ENCODE measurements around the gene FOXN1. TPM values are rescaled to one million over a fixed set of nuclear protein-coding genes. Genes with fewer than 3 reads are reported as not detected.
"Not testable (repeated sequence)": the region's sequence is repeated elsewhere in the genome, so short reads cannot be mapped to it uniquely, and the experiment has no call there.

The FOXN1 gene
- polyA plus RNA-seq (2013, experiment 1 of 2), result not detected
- polyA plus RNA-seq (2013, experiment 2 of 2), result not detected

DNA sequence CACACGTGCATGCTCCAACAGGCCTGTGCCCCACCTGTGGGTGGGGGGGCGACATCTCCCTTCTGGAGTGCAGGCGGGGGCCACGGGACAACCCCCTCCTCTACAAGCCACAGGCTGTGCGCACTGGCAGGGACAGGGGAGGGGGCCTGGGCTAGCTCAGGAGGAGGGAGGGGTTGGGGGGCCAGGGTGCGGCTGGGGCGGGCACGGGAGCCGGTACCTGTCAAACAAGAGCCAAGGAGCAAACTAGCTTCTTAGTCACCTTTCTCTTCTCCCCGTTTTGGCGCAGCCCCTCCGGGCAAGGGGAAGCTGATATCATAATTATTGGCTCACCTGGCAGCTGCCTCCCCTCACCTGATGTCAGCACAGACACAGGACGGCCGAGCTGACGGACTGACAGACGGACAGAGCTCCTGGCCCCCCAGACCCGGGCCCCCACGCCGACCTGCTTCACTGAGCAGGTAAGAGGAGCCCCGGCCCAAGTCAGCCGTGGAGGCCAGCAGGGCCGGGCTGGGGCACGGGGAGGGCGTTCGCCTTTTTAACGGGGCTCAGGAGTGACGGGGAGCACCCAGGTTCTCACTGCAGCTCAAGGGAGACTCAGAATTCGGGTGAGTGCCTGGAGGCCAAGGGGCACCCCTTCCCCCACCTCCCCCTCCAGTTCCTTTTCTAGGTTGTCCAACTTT is at the start of gene FOXN1:
Gene FOXN1, plus strand, starts transcription at position 363 of the 680 bp plus-strand sequence. CDS start 17,622 bp downstream, outside the sequence.
- DNase-seq, result no peak
- Histone ChIP-seq H3K79me2 (ENCODE audit: control insufficient read depth, insufficient read depth, low read length) (no peaks in the 10 kb centered on the region), H3K4ac (ENCODE audit: low read depth, low read length) (no peak within 1 kb of the TSS), H2BK5ac (ENCODE audit: low read length) (no peak within 1 kb of the TSS), H3K56ac (ENCODE audit: low read length) (no peak within 1 kb of the TSS), H3K23ac (ENCODE audit: low read length) (no peak within 1 kb of the TSS), H2AK5ac (ENCODE audit: low read length) (no peak within 1 kb of the TSS), H3K36me3 (ENCODE audit: control insufficient read depth, insufficient read depth, low read length) (no peaks in the 10 kb centered on the region), H2BK15ac (replicated peaks; ENCODE audit: low read depth) (no peak within 1 kb of the TSS), H3K79me1 (ENCODE audit: low read length) (no peaks in the 10 kb centered on the region), H4K8ac (ENCODE audit: low read depth, low read length) (no peak within 1 kb of the TSS), H3K27ac (ENCODE audit: low read depth, low read length) (no peak within 1 kb of the TSS), H3K4me1 (ENCODE audit: control insufficient read depth, low read depth, low read length) (no peaks in the 10 kb centered on the region), H2BK120ac (ENCODE audit: low read depth, low read length) (no peak within 1 kb of the TSS), H3K18ac (ENCODE audit: low read length) (no peak within 1 kb of the TSS), H3K4me2 (ENCODE audit: low read length) (no peak within 1 kb of the TSS), H3K4me3 (ENCODE audit: low read length) (no peak within 1 kb of the TSS), H4K5ac (ENCODE audit: low read length) (no peak within 1 kb of the TSS), H3K9ac (ENCODE audit: low read length) (no peak within 1 kb of the TSS), H3K27me3 (ENCODE audit: insufficient read depth, low read length, poor library complexity) (no peaks in the 10 kb centered on the region)
- no CpG with 5 or more reads among the region's 28 CpGs for WGBS (ENCODE audit: extremely low coverage, insufficient coverage, low lambda C conversion rate)

DNA sequence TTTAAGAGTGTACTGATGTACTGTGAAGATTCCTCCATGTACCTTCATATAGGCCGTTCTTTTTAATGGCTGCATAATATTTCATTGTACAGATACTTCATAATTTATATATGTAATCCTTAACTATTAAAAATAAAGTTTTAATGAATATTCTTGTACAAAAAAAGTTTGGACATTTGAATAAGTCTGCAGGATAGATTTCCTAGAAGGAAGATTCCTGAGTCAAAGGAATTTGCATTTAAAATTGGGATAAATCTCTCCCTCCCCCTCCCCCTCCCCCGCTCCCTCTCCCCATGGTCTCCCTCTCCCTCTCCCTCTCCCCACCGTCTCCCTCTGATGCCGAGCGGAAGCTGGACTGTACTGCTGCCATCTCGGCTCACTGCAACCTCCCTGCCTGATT is 48.3 kb upstream of the FOXN1 start:
- H3K27ac ChIP-seq (ENCODE audit: low read depth, low read length), result no peak overlapping the region
- H3K27me3 ChIP-seq (ENCODE audit: insufficient read depth, low read length, poor library complexity), result no peaks in the 10 kb centered on the region
- no peak for DNase-seq
- H3K56ac ChIP-seq (ENCODE audit: low read length), result no peak overlapping the region
- H3K79me2 ChIP-seq (ENCODE audit: control insufficient read depth, insufficient read depth, low read length), result no peaks in the 10 kb centered on the region
- H4K5ac ChIP-seq (ENCODE audit: low read length), result no peak overlapping the region
- no peak overlapping the region for H3K18ac ChIP-seq (ENCODE audit: low read length)
- no peaks in the 10 kb centered on the region for H3K4me1 ChIP-seq (ENCODE audit: control insufficient read depth, low read depth, low read length)
- H3K23ac ChIP-seq (ENCODE audit: low read length), result no peak overlapping the region
- no peak overlapping the region for H3K9ac ChIP-seq (ENCODE audit: low read length)
- no peak overlapping the region for H2BK5ac ChIP-seq (ENCODE audit: low read length)
- no peak overlapping the region for H3K4me3 ChIP-seq (ENCODE audit: low read length)
- H4K8ac ChIP-seq (ENCODE audit: low read depth, low read length), result no peak overlapping the region
- H2BK15ac ChIP-seq (replicated peaks; ENCODE audit: low read depth), result no peak overlapping the region
- H3K4me2 ChIP-seq (ENCODE audit: low read length), result no peak overlapping the region
- H2BK120ac ChIP-seq (ENCODE audit: low read depth, low read length), result no peak overlapping the region
- H3K4ac ChIP-seq (ENCODE audit: low read depth, low read length), result no peak overlapping the region
- H2AK5ac ChIP-seq (ENCODE audit: low read length), result no peak overlapping the region
- no CpG with 5 or more reads among the region's 6 CpGs for WGBS (ENCODE audit: extremely low coverage, insufficient coverage, low lambda C conversion rate)
- no peaks in the 10 kb centered on the region for H3K79me1 ChIP-seq (ENCODE audit: low read length)
- no peaks in the 10 kb centered on the region for H3K36me3 ChIP-seq (ENCODE audit: control insufficient read depth, insufficient read depth, low read length)

DNA sequence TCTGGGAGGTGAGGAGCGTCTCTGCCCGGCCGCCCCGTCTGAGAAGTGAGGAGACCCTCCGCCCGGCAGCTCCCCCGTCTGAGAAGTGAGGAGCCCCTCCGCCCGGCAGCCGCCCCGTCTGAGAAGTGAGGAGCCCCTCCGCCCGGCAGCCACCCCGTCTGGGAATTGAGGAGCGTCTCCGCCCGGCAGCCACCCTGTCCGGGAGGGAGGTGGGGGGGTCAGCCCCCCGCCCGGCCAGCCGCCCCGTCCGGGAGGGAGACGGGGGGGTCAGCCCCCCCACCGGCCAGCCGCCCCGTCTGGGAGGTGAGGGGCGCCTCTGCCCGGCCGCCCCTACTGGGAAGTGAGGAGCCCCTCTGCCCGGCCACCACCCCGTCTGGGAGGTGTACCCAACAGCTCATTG is 47.3 kb upstream of the FOXN1 start:
- H3K23ac ChIP-seq (ENCODE audit: low read length); H3K4me2 ChIP-seq (ENCODE audit: low read length); H3K27ac ChIP-seq (ENCODE audit: low read depth, low read length); H3K36me3 ChIP-seq (ENCODE audit: control insufficient read depth, insufficient read depth, low read length); H3K9ac ChIP-seq (ENCODE audit: low read length); H3K4me1 ChIP-seq (ENCODE audit: control insufficient read depth, low read depth, low read length); H2AK5ac ChIP-seq (ENCODE audit: low read length); H4K8ac ChIP-seq (ENCODE audit: low read depth, low read length); H3K56ac ChIP-seq (ENCODE audit: low read length); H4K5ac ChIP-seq (ENCODE audit: low read length); DNase-seq; H2BK120ac ChIP-seq (ENCODE audit: low read depth, low read length); H3K18ac ChIP-seq (ENCODE audit: low read length); H2BK15ac ChIP-seq (replicated peaks; ENCODE audit: low read depth); H3K4me3 ChIP-seq (ENCODE audit: low read length); H2BK5ac ChIP-seq (ENCODE audit: low read length); H3K4ac ChIP-seq (ENCODE audit: low read depth, low read length); H3K27me3 ChIP-seq (ENCODE audit: insufficient read depth, low read length, poor library complexity); H3K79me1 ChIP-seq (ENCODE audit: low read length); H3K79me2 ChIP-seq (ENCODE audit: control insufficient read depth, insufficient read depth, low read length): not testable (repeated sequence)
- no CpG with 5 or more reads among the region's 32 CpGs for WGBS (ENCODE audit: extremely low coverage, insufficient coverage, low lambda C conversion rate)

- Histone ChIP-seq H2BK5ac (ENCODE audit: low read length) (no peak overlapping the region), H3K27ac (ENCODE audit: low read depth, low read length) (no peak overlapping the region), H3K79me1 (ENCODE audit: low read length) (no peaks in the 10 kb centered on the region), H3K27me3 (ENCODE audit: insufficient read depth, low read length, poor library complexity) (no peaks in the 10 kb centered on the region), H3K4me3 (ENCODE audit: low read length) (no peak overlapping the region), H2AK5ac (ENCODE audit: low read length) (no peak overlapping the region), H3K18ac (ENCODE audit: low read length) (no peak overlapping the region), H3K56ac (ENCODE audit: low read length) (no peak overlapping the region), H3K4ac (ENCODE audit: low read depth, low read length) (no peak overlapping the region), H3K23ac (ENCODE audit: low read length) (no peak overlapping the region), H4K8ac (ENCODE audit: low read depth, low read length) (no peak overlapping the region), H3K4me2 (ENCODE audit: low read length) (no peak overlapping the region), H3K4me1 (ENCODE audit: control insufficient read depth, low read depth, low read length) (no peaks in the 10 kb centered on the region), H3K9ac (ENCODE audit: low read length) (no peak overlapping the region), H4K5ac (ENCODE audit: low read length) (no peak overlapping the region), H3K36me3 (ENCODE audit: control insufficient read depth, insufficient read depth, low read length) (no peaks in the 10 kb centered on the region), H2BK120ac (ENCODE audit: low read depth, low read length) (no peak overlapping the region), H2BK15ac (replicated peaks; ENCODE audit: low read depth) (no peak overlapping the region), H3K79me2 (ENCODE audit: control insufficient read depth, insufficient read depth, low read length) (no peaks in the 10 kb centered on the region)
- DNase-seq, result no peak
- no CpG with 5 or more reads among the region's 10 CpGs for WGBS (ENCODE audit: extremely low coverage, insufficient coverage, low lambda C conversion rate)
Measured at GRCh38 chr17:28460901-28461300, 45.2 kb upstream of the FOXN1 start.

- Histone ChIP-seq H3K4ac (ENCODE audit: low read depth, low read length) (no peak overlapping the region), H3K4me2 (ENCODE audit: low read length) (no peak overlapping the region), H3K4me1 (ENCODE audit: control insufficient read depth, low read depth, low read length) (no peaks in the 10 kb centered on the region), H2BK120ac (ENCODE audit: low read depth, low read length) (no peak overlapping the region), H3K23ac (ENCODE audit: low read length) (no peak overlapping the region), H2BK15ac (replicated peaks; ENCODE audit: low read depth) (no peak overlapping the region), H3K79me2 (ENCODE audit: control insufficient read depth, insufficient read depth, low read length) (no peaks in the 10 kb centered on the region), H4K5ac (ENCODE audit: low read length) (no peak overlapping the region), H4K8ac (ENCODE audit: low read depth, low read length) (no peak overlapping the region), H3K18ac (ENCODE audit: low read length) (no peak overlapping the region), H3K4me3 (ENCODE audit: low read length) (no peak overlapping the region), H2AK5ac (ENCODE audit: low read length) (no peak overlapping the region), H2BK5ac (ENCODE audit: low read length) (no peak overlapping the region), H3K79me1 (ENCODE audit: low read length) (no peaks in the 10 kb centered on the region), H3K56ac (ENCODE audit: low read length) (no peak overlapping the region), H3K36me3 (ENCODE audit: control insufficient read depth, insufficient read depth, low read length) (no peaks in the 10 kb centered on the region), H3K9ac (ENCODE audit: low read length) (no peak overlapping the region), H3K27me3 (ENCODE audit: insufficient read depth, low read length, poor library complexity) (no peaks in the 10 kb centered on the region), H3K27ac (ENCODE audit: low read depth, low read length) (no peak overlapping the region)
- WGBS (ENCODE audit: extremely low coverage, insufficient coverage, low lambda C conversion rate), result no CpG with 5 or more reads among the region's 9 CpGs
- DNase-seq, result no peak
Measured at GRCh38 chr17:28466001-28466400, 40.1 kb upstream of the FOXN1 start.

GRCh38 chr17:28466521-28467048 is 39.6 kb upstream of the FOXN1 start:
- WGBS (ENCODE audit: extremely low coverage, insufficient coverage, low lambda C conversion rate), result no CpG with 5 or more reads among the region's 5 CpGs

More at GRCh38 chr17:28466521-28467048, 39.6 kb upstream of the FOXN1 start:
- Histone ChIP-seq H3K79me2 (ENCODE audit: control insufficient read depth, insufficient read depth, low read length) (no peaks in the 10 kb centered on the region), H3K18ac (ENCODE audit: low read length) (no peak overlapping the region), H2BK120ac (ENCODE audit: low read depth, low read length) (no peak overlapping the region), H3K79me1 (ENCODE audit: low read length) (no peaks in the 10 kb centered on the region), H3K56ac (ENCODE audit: low read length) (no peak overlapping the region), H2BK5ac (ENCODE audit: low read length) (no peak overlapping the region), H3K9ac (ENCODE audit: low read length) (no peak overlapping the region), H2AK5ac (ENCODE audit: low read length) (no peak overlapping the region), H3K4ac (ENCODE audit: low read depth, low read length) (no peak overlapping the region), H3K27me3 (ENCODE audit: insufficient read depth, low read length, poor library complexity) (no peaks in the 10 kb centered on the region), H3K36me3 (ENCODE audit: control insufficient read depth, insufficient read depth, low read length) (no peaks in the 10 kb centered on the region), H3K4me2 (ENCODE audit: low read length) (no peak overlapping the region), H4K8ac (ENCODE audit: low read depth, low read length) (no peak overlapping the region), H2BK15ac (replicated peaks; ENCODE audit: low read depth) (no peak overlapping the region), H3K27ac (ENCODE audit: low read depth, low read length) (no peak overlapping the region), H3K23ac (ENCODE audit: low read length) (no peak overlapping the region), H4K5ac (ENCODE audit: low read length) (no peak overlapping the region), H3K4me3 (ENCODE audit: low read length) (no peak overlapping the region), H3K4me1 (ENCODE audit: control insufficient read depth, low read depth, low read length) (no peaks in the 10 kb centered on the region)
- DNase-seq, result peak; percentile 51
